Upper lobe of left lung (tissue), 6 donors: ENCODE measurements around the gene TRIP4. TPM values are rescaled to one million over a fixed set of nuclear protein-coding genes. Genes with fewer than 3 reads are reported as not detected.

Experiments used
- ATAC-seq, 2 donors: fragments of 200-7000 bp; cut with Tn5 transposase; one replicate each; pipeline ENCODE4 v1.9.1; 2022; ENCODE audit warnings: mild to moderate bottlenecking in 2 of 2, moderate library complexity in 2 of 2; ENCODE audit not compliant: low FRiP score in 2 of 2
- DNase-seq, 2 donors: peaks; one replicate each; pipeline ENCODE4 v3.0.0-alpha.2; 2019 to 2020
- H3K27ac ChIP-seq, 4 donors: fragments of 200-600 bp; sonication (generic); one replicate each; pipeline ENCODE4 v1.5.1; 2016 to 2019
- H3K27me3 ChIP-seq, 4 donors: fragments of 200-600 bp; sonication (generic); one replicate each; pipeline ENCODE4 v1.5.1; 2017 to 2019
- H3K36me3 ChIP-seq, 4 donors: fragments of 200-600 bp; sonication (generic); one replicate each; pipeline ENCODE4 v1.5.1; 2016 to 2019
- H3K4me1 ChIP-seq, 4 donors: fragments of 200-600 bp; sonication (generic); one replicate each; pipeline ENCODE4 v1.5.1; 2018 to 2019
- H3K4me3 ChIP-seq, 4 donors: fragments of 200-600 bp; sonication (generic); one replicate each; pipeline ENCODE4 v1.5.1; 2017 to 2019; ENCODE audit warnings: mild to moderate bottlenecking in 2 of 4, moderate library complexity in 1 of 4
- H3K9me3 ChIP-seq, 4 donors: fragments of 200-600 bp; sonication (generic); one replicate each; pipeline ENCODE4 v1.5.1; 2018 to 2019
- CTCF ChIP-seq, 6 experiments: fragments of 450-650 bp in 4 of 6; fragments of 200-600 bp in 2 of 6; sonication (generic) in 2 of 6; IDR thresholded peaks; one replicate each; pipeline ENCODE4 v1.5.1; 2016 to 2019; ENCODE audit warnings: antibody characterized with exemption in 6 of 6
- EP300 ChIP-seq, 4 donors: sonication (generic); formaldehyde crosslinking; IDR thresholded peaks; one replicate each; pipeline ENCODE4 v1.5.1; 2017; ENCODE audit warnings: antibody characterized with exemption in 4 of 4, control low read depth in 2 of 4
- POLR2A ChIP-seq, 4 donors: fragments of 450-650 bp; IDR thresholded peaks; one replicate each; pipeline ENCODE4 v1.5.1; 2016 to 2017; ENCODE audit warnings: antibody characterized with exemption in 4 of 4, mild to moderate bottlenecking in 2 of 4
- POLR2AphosphoS5 ChIP-seq, 2 donors: sonication (generic); formaldehyde crosslinking; IDR thresholded peaks; one replicate each; pipeline ENCODE4 v1.5.1; 2017; ENCODE audit warnings: antibody characterized with exemption in 2 of 2
- WGBS, 2 donors: methylation state at CpG; one replicate each; pipeline ENCODE4 v1.1.5; 2017 to 2018; 5-methylcytosine and 5-hydroxymethylcytosine counted together
- total RNA-seq, 6 donors: library from RNA; depleted of rRNA in 4 of 6; stranded (reverse); fragments of >200 nt in 4 of 6; gene quantifications; one replicate each; pipeline versions ENCODE4 v1.1.0 to v1.2.1, GENCODE V29; 2016 to 2021
- donor health status: DM: no; HTN: no; CAD: no; lungs with moderate emphysema.
- donor health status: DM: no; HTN: yes; CAD: no; lungs with severe emphysema.

TRIP4 gene
- total RNA-seq, 6 donors from 2014 or later, result 10.9 to 48.2 (median 20.4) TPM

- ATAC-seq (peak; percentile 95), DNase-seq (peak; percentile 94 to 98)
- H3K9me3 ChIP-seq, result no peaks in the 10 kb centered on the region
- 0 to 4% methylated on average over 7 to 12 of the region's 45 CpGs for WGBS, 2 donors
- H3K27ac ChIP-seq, result peak within 1 kb of the TSS; percentile 89 to 99 (median 92)
- no peaks in the 10 kb centered on the region for H3K27me3 ChIP-seq
- peak in 1 of 4 donors; percentile 68 for TF ChIP-seq POLR2A (IDR thresholded peaks at IDR 0.05)
- TF ChIP-seq EP300 (IDR thresholded peaks at IDR 0.05), result peak in 1 of 4 donors; percentile 68
- peak; percentile 49 to 88 for TF ChIP-seq POLR2AphosphoS5 (IDR thresholded peaks at IDR 0.05)
- peak in 1 of 6 experiments; percentile 27 for TF ChIP-seq CTCF (IDR thresholded peaks at IDR 0.05)
- peak within 1 kb of the TSS; percentile 81 to 95 (median 85) for H3K4me3 ChIP-seq
- peaks cover 0 to 4% (median 0%) of the 10 kb centered on the region in 4 donors for H3K36me3 ChIP-seq
- H3K4me1 ChIP-seq, result peaks cover 47 to 67% (median 54%) of the 10 kb centered on the region in 4 donors
Measured at GRCh38 chr15:64460206-64460723, 72.6 kb downstream of the TRIP4 start, which contains the start of gene ZNF609. Gene ZNF609, plus strand, starts transcription at chr15:64460578. Its CDS starts 38,842 bp downstream, at chr15:64499420.

- Histone ChIP-seq H3K4me3 (peak overlapping the region; percentile 81 to 95 (median 85)), H3K4me1 (peaks cover 51 to 69% (median 59%) of the 10 kb centered on the region in 4 donors), H3K27me3 (no peaks in the 10 kb centered on the region), H3K27ac (peak overlapping the region; percentile 89 to 99 (median 92)), H3K36me3 (no peaks in the 10 kb centered on the region), H3K9me3 (no peaks in the 10 kb centered on the region)
- peak in 2 of 6 experiments; percentile 10 to 15 for TF ChIP-seq CTCF (IDR thresholded peaks at IDR 0.05)
- peak in 2 of 4 donors; percentile 26 to 57 for TF ChIP-seq POLR2A (IDR thresholded peaks at IDR 0.05)
- TF ChIP-seq EP300 (IDR thresholded peaks at IDR 0.05), result no peak
- no peak for TF ChIP-seq POLR2AphosphoS5 (IDR thresholded peaks at IDR 0.05)
- peak in 1 of 2 donors; percentile 29 for DNase-seq
- peak; percentile 69 to 83 for ATAC-seq
- WGBS, 2 donors, result 0 to 1% methylated on average over 19 to 24 of the region's 56 CpGs
Measured at GRCh38 chr15:64460724-64461720, 73.4 kb downstream of the TRIP4 start.

- TF ChIP-seq POLR2A (IDR thresholded peaks at IDR 0.05), result no peak
- no peak for TF ChIP-seq CTCF (IDR thresholded peaks at IDR 0.05)
- no peak for TF ChIP-seq POLR2AphosphoS5 (IDR thresholded peaks at IDR 0.05)
- TF ChIP-seq EP300 (IDR thresholded peaks at IDR 0.05), result no peak
- no peaks in the 10 kb centered on the region for H3K27me3 ChIP-seq
- no peaks in the 10 kb centered on the region for H3K9me3 ChIP-seq
- peaks cover 51 to 71% (median 59%) of the 10 kb centered on the region in 4 donors for H3K4me1 ChIP-seq
- DNase-seq (peak in 1 of 2 donors; percentile 31), ATAC-seq (peak in 1 of 2 donors; percentile 1)
- H3K4me3 ChIP-seq, result peak overlapping the region in 3 of 4 donors; percentile 84 to 95 (median 86)
- WGBS, 2 donors, result 11% methylated on average over 5 of the region's 5 CpGs
- H3K27ac ChIP-seq, result peak overlapping the region; percentile 89 to 99 (median 92)
- no peaks in the 10 kb centered on the region for H3K36me3 ChIP-seq
Measured at GRCh38 chr15:64461721-64462162, 74.1 kb downstream of the TRIP4 start.

GRCh38 chr15:64462492-64462891 is 74.9 kb downstream of the TRIP4 start:
- DNase-seq, result no peak
- Histone ChIP-seq H3K27ac (peak overlapping the region in 1 of 4 donors; percentile 93), H3K4me1 (peaks cover 58 to 79% (median 63%) of the 10 kb centered on the region in 4 donors), H3K9me3 (no peaks in the 10 kb centered on the region), H3K36me3 (no peaks in the 10 kb centered on the region), H3K4me3 (no peak overlapping the region), H3K27me3 (no peaks in the 10 kb centered on the region)
- no peak for ATAC-seq
- TF ChIP-seq POLR2A (IDR thresholded peaks at IDR 0.05) (no peak), POLR2AphosphoS5 (IDR thresholded peaks at IDR 0.05) (no peak), EP300 (IDR thresholded peaks at IDR 0.05) (no peak), CTCF (IDR thresholded peaks at IDR 0.05) (no peak)
